GM18951 (cell line): ENCODE measurements around the gene SUMO3.

Experiments
- POLR2A ChIP-seq: IDR thresholded peaks from 4 replicates; pipeline ENCODE4 v1.6.1; 2011; ENCODE audit warnings: mild to moderate bottlenecking; ENCODE audit not compliant: insufficient read length, insufficient read depth; ENCODE audit errors: extremely low read depth
- in situ Hi-C: fragments of 300-500 bp; cut with MboI; formaldehyde crosslinking; loops from one replicate; pipeline ENCODE4 v1.12.0; 2022; ENCODE audit warnings: low sequenced_read_pairs, mixed read lengths, inconsistent platforms; ENCODE audit not compliant: unreplicated experiment

The SUMO3 gene

GRCh38 chr21:44814498-44815023, 3.3 kb downstream of the SUMO3 start:
- in situ Hi-C loops, result no loop called here
- no peak for TF ChIP-seq POLR2A

GRCh38 chr21:44813727-44814126, 4.1 kb downstream of the SUMO3 start:
- no peak for TF ChIP-seq POLR2A
- in situ Hi-C loops, result no loop called here

GRCh38 chr21:44813149-44813548, 4.7 kb downstream of the SUMO3 start:
- in situ Hi-C loops, result no loop called here
- no peak for TF ChIP-seq POLR2A

GRCh38 chr21:44812640-44813039, 5.2 kb downstream of the SUMO3 start:
- in situ Hi-C loops, result no loop called here
- no peak for TF ChIP-seq POLR2A

- TF ChIP-seq POLR2A, result no peak
- in situ Hi-C loops, result no loop called here
Measured at GRCh38 chr21:44810779-44811178, 7.1 kb downstream of the SUMO3 start.

- no peak for TF ChIP-seq POLR2A
- in situ Hi-C loops, result no loop called here
Measured at GRCh38 chr21:44805859-44806258, 12.0 kb downstream of the SUMO3 start.

GRCh38 chr21:44805226-44805625, 12.6 kb downstream of the SUMO3 start:
- in situ Hi-C loops, result no loop called here
- TF ChIP-seq POLR2A, result no peak

GRCh38 chr21:44804762-44805161, 13.1 kb downstream of the SUMO3 start:
- in situ Hi-C loops, result no loop called here
- TF ChIP-seq POLR2A, result no peak

- in situ Hi-C loops, result no loop called here
- TF ChIP-seq POLR2A, result no peak
Measured at GRCh38 chr21:44803651-44804050, 14.2 kb downstream of the SUMO3 start.

- TF ChIP-seq POLR2A, result no peak
- in situ Hi-C loops, result no loop called here
Measured at GRCh38 chr21:44802396-44803153, 15.3 kb downstream of the SUMO3 start.

- in situ Hi-C loops, result no loop called here
- TF ChIP-seq POLR2A, result peak; percentile 96
Measured at GRCh38 chr21:44801468-44802395, 16.1 kb downstream of the SUMO3 start, which contains the start of gene UBE2G2. Gene UBE2G2 (minus strand): TSS chr21:44801820. CDS start chr21:44801748, 72 bp downstream.

GRCh38 chr21:44800971-44801467, 16.8 kb downstream of the SUMO3 start:
- TF ChIP-seq POLR2A, result no peak
- in situ Hi-C loops, result no loop called here

- in situ Hi-C loops, result no loop called here
- TF ChIP-seq POLR2A, result no peak
Measured at GRCh38 chr21:44800103-44800502, 17.8 kb downstream of the SUMO3 start.

GRCh38 chr21:44799646-44800045, 18.2 kb downstream of the SUMO3 start:
- no peak for TF ChIP-seq POLR2A
- in situ Hi-C loops, result no loop called here

GRCh38 chr21:44797775-44798174, 20.1 kb downstream of the SUMO3 start:
- in situ Hi-C loops, result no loop called here
- no peak for TF ChIP-seq POLR2A
